ENCODE data around the gene MAP3K7CL.

MAP3K7CL gene

GRCh38 chr21:29114765-29115500, 15.5 kb upstream of the MAP3K7CL start:
- DNase-seq (ENCODE audit: low read depth), result peak; percentile 38
- TF ChIP-seq CTCF (IDR thresholded peaks at IDR 0.05; ENCODE audit: low read length, missing control alignments), result no peak

GRCh38 chr21:29115899-29116298, 14.5 kb upstream of the MAP3K7CL start:
- no peak for TF ChIP-seq CTCF (IDR thresholded peaks at IDR 0.05; ENCODE audit: low read length, missing control alignments)
- DNase-seq (ENCODE audit: low read depth), result no peak
- H3K4me3 ChIP-seq (replicated peaks; ENCODE audit: low read depth, low read length), result no peak overlapping the region

More at GRCh38 chr21:29114765-29115500, 15.5 kb upstream of the MAP3K7CL start:
- no peak overlapping the region for H3K4me3 ChIP-seq (replicated peaks; ENCODE audit: low read depth, low read length)

GRCh38 chr21:29117372-29117955, 13.0 kb upstream of the MAP3K7CL start:
- no peak overlapping the region for H3K4me3 ChIP-seq (replicated peaks; ENCODE audit: low read depth, low read length)
- TF ChIP-seq CTCF (IDR thresholded peaks at IDR 0.05; ENCODE audit: low read length, missing control alignments), result no peak
- no peak for DNase-seq (ENCODE audit: low read depth)

- H3K4me3 ChIP-seq (replicated peaks; ENCODE audit: low read depth, low read length), result no peak overlapping the region
- TF ChIP-seq CTCF (IDR thresholded peaks at IDR 0.05; ENCODE audit: low read length, missing control alignments), result no peak
- no peak for DNase-seq (ENCODE audit: low read depth)
These were observed 8.7 kb upstream of the MAP3K7CL start for GRCh38 chr21:29121759-29122158.

GRCh38 chr21:29124645-29125044, 5.8 kb upstream of the MAP3K7CL start:
- no peak overlapping the region for H3K4me3 ChIP-seq (replicated peaks; ENCODE audit: low read depth, low read length)
- no peak for TF ChIP-seq CTCF (IDR thresholded peaks at IDR 0.05; ENCODE audit: low read length, missing control alignments)
- DNase-seq (ENCODE audit: low read depth), result no peak

GRCh38 chr21:29125191-29125590, 5.3 kb upstream of the MAP3K7CL start:
- DNase-seq (ENCODE audit: low read depth), result no peak
- TF ChIP-seq CTCF (IDR thresholded peaks at IDR 0.05; ENCODE audit: low read length, missing control alignments), result no peak
- H3K4me3 ChIP-seq (replicated peaks; ENCODE audit: low read depth, low read length), result no peak overlapping the region

GRCh38 chr21:29125979-29126378, 4.5 kb upstream of the MAP3K7CL start:
- H3K4me3 ChIP-seq (replicated peaks; ENCODE audit: low read depth, low read length), result no peak overlapping the region
- DNase-seq (ENCODE audit: low read depth), result no peak
- no peak for TF ChIP-seq CTCF (IDR thresholded peaks at IDR 0.05; ENCODE audit: low read length, missing control alignments)

Data from fibroblast of pulmonary artery (primary cell).